ENCODE measurements around the gene PCDHGC3. TPM values are rescaled to one million over a fixed set of nuclear protein-coding genes. Genes with fewer than 3 reads are reported as not detected.
"Not testable (repeated sequence)": the region's sequence is repeated elsewhere in the genome, so short reads cannot be mapped to it uniquely, and the experiment has no call there.

PCDHGC3 gene
- total RNA-seq = 5.5 TPM
- 28.7 TPM for polyA plus RNA-seq
- long read RNA-seq, donor 1 = 0 reads
- long read RNA-seq, donor 2 = 0 reads
- long read RNA-seq, donor 3, full-length matches to known transcripts = 2 of 2 reads
- long read RNA-seq, donor 3, partial matches to known transcripts = 0 of 2 reads
- long read RNA-seq, donor 3, other reads (novel, unspliced or antisense) = 0 of 2 reads
- long read RNA-seq, donor 4, full-length matches to known transcripts = 3 of 3 reads
- long read RNA-seq, donor 4, partial matches to known transcripts = 0 of 3 reads
- long read RNA-seq, donor 4, other reads (novel, unspliced or antisense) = 0 of 3 reads
- long read RNA-seq, donor 5, full-length matches to known transcripts = 14 of 14 reads
- long read RNA-seq, donor 5, partial matches to known transcripts = 0 of 14 reads
- long read RNA-seq, donor 5, other reads (novel, unspliced or antisense) = 0 of 14 reads
- long read RNA-seq, donor 6, full-length matches to known transcripts = 1 of 18 reads
- long read RNA-seq, donor 6, partial matches to known transcripts = 17 of 18 reads
- long read RNA-seq, donor 6, other reads (novel, unspliced or antisense) = 0 of 18 reads
- long read RNA-seq, donor 7, full-length matches to known transcripts = 8 of 8 reads
- long read RNA-seq, donor 7, partial matches to known transcripts = 0 of 8 reads
- long read RNA-seq, donor 7, other reads (novel, unspliced or antisense) = 0 of 8 reads
- long read RNA-seq, donor 8, full-length matches to known transcripts = 5 of 5 reads
- long read RNA-seq, donor 8, partial matches to known transcripts = 0 of 5 reads
- long read RNA-seq, donor 8, other reads (novel, unspliced or antisense) = 0 of 5 reads
- long read RNA-seq, donor 9, full-length matches to known transcripts = 3 of 3 reads
- long read RNA-seq, donor 9, partial matches to known transcripts = 0 of 3 reads
- long read RNA-seq, donor 9, other reads (novel, unspliced or antisense) = 0 of 3 reads
- long read RNA-seq, donor 10, full-length matches to known transcripts = 5 of 5 reads
- long read RNA-seq, donor 10, partial matches to known transcripts = 0 of 5 reads
- long read RNA-seq, donor 10, other reads (novel, unspliced or antisense) = 0 of 5 reads

- H3K9me3 ChIP-seq (ENCODE audit: control insufficient read depth in 2 of 2, insufficient read depth in 1 of 2, low read length in 1 of 2) = peaks cover 0 to 11% of the 10 kb centered on the region in 2 donors
- 2% methylated on average over 28 of the region's 28 CpGs for WGBS
- peak in 2 of 9 donors; percentile 30 to 59 for DNase-seq (ENCODE audit: low read depth in 6 of 9, low spot score in 9 of 9)
- H3K27ac ChIP-seq (ENCODE audit: low read depth in 1 of 2, low read length in 1 of 2) = peak within 1 kb of the TSS; percentile 65 to 68
- H3K36me3 ChIP-seq (ENCODE audit: control insufficient read depth in 2 of 2, insufficient read depth in 2 of 2, low read length in 1 of 2) = no peaks in the 10 kb centered on the region
- H3K4me1 ChIP-seq (ENCODE audit: control insufficient read depth in 2 of 2, insufficient read depth in 2 of 2, low read length in 2 of 2) = peaks cover 2 to 3% of the 10 kb centered on the region in 2 donors
- peaks cover 28 to 64% of the 10 kb centered on the region in 2 donors for H3K27me3 ChIP-seq (ENCODE audit: control insufficient read depth in 2 of 2, insufficient read depth in 1 of 2, low read length in 1 of 2)
- peak within 1 kb of the TSS; percentile 43 for H3K4me3 ChIP-seq (ENCODE audit: low read length in 2 of 2)
Measured at GRCh38 chr5:141475625-141476131, at the start of gene PCDHGC3. Gene PCDHGC3, plus strand, starts transcription at chr5:141475966. Its CDS starts 151 bp downstream, at chr5:141476117.

GRCh38 chr5:141427783-141428426, 47.9 kb upstream of the PCDHGC3 start:
- no peak overlapping the region for H3K27ac ChIP-seq (ENCODE audit: low read depth in 1 of 2, low read length in 1 of 2)
- 67% methylated on average over 53 of the region's 53 CpGs for WGBS
- H3K9me3 ChIP-seq (ENCODE audit: control insufficient read depth in 2 of 2, insufficient read depth in 1 of 2, low read length in 1 of 2) = peaks cover 17 to 35% of the 10 kb centered on the region in 2 donors
- H3K27me3 ChIP-seq (ENCODE audit: control insufficient read depth in 2 of 2, insufficient read depth in 1 of 2, low read length in 1 of 2) = peaks cover 21 to 85% of the 10 kb centered on the region in 2 donors
- no peak overlapping the region for H3K4me3 ChIP-seq (ENCODE audit: low read length in 2 of 2)
- no peaks in the 10 kb centered on the region for H3K36me3 ChIP-seq (ENCODE audit: control insufficient read depth in 2 of 2, insufficient read depth in 2 of 2, low read length in 1 of 2)
- DNase-seq (ENCODE audit: low read depth in 6 of 9, low spot score in 9 of 9) = no peak
- H3K4me1 ChIP-seq (ENCODE audit: control insufficient read depth in 2 of 2, insufficient read depth in 2 of 2, low read length in 2 of 2) = no peaks in the 10 kb centered on the region

GRCh38 chr5:141430332-141431113, 45.2 kb upstream of the PCDHGC3 start, which contains the start of gene PCDHGA12:
Gene PCDHGA12, plus strand, starts transcription at chr5:141430507. Its CDS starts 253 bp downstream, at chr5:141430760.
- H3K27me3 ChIP-seq (ENCODE audit: control insufficient read depth in 2 of 2, insufficient read depth in 1 of 2, low read length in 1 of 2) = peaks cover 18 to 81% of the 10 kb centered on the region in 2 donors
- H3K27ac ChIP-seq (ENCODE audit: low read depth in 1 of 2, low read length in 1 of 2) = no peak within 1 kb of the TSS
- DNase-seq (ENCODE audit: low read depth in 6 of 9, low spot score in 9 of 9) = peak in 1 of 9 donors; percentile 49
- no peaks in the 10 kb centered on the region for H3K36me3 ChIP-seq (ENCODE audit: control insufficient read depth in 2 of 2, insufficient read depth in 2 of 2, low read length in 1 of 2)
- no peaks in the 10 kb centered on the region for H3K4me1 ChIP-seq (ENCODE audit: control insufficient read depth in 2 of 2, insufficient read depth in 2 of 2, low read length in 2 of 2)
- H3K4me3 ChIP-seq (ENCODE audit: low read length in 2 of 2) = peak within 1 kb of the TSS in 1 of 2 donors; percentile 14
- peaks cover 17 to 30% of the 10 kb centered on the region in 2 donors for H3K9me3 ChIP-seq (ENCODE audit: control insufficient read depth in 2 of 2, insufficient read depth in 1 of 2, low read length in 1 of 2)
- 16% methylated on average over 33 of the region's 33 CpGs for WGBS

- no peak for DNase-seq (ENCODE audit: low read depth in 6 of 9, low spot score in 9 of 9)
Measured at GRCh38 chr5:141431286-141431685, 44.5 kb upstream of the PCDHGC3 start.

GRCh38 chr5:141432308-141432707, 43.5 kb upstream of the PCDHGC3 start:
- H3K27ac ChIP-seq (ENCODE audit: low read depth in 1 of 2, low read length in 1 of 2); H3K4me3 ChIP-seq (ENCODE audit: low read length in 2 of 2); H3K36me3 ChIP-seq (ENCODE audit: control insufficient read depth in 2 of 2, insufficient read depth in 2 of 2, low read length in 1 of 2); DNase-seq (ENCODE audit: low read depth in 6 of 9, low spot score in 9 of 9); H3K4me1 ChIP-seq (ENCODE audit: control insufficient read depth in 2 of 2, insufficient read depth in 2 of 2, low read length in 2 of 2): not testable (repeated sequence)
- Histone ChIP-seq H3K27me3 (ENCODE audit: control insufficient read depth in 2 of 2, insufficient read depth in 1 of 2, low read length in 1 of 2) (peaks cover 17 to 63% of the 10 kb centered on the region in 2 donors), H3K9me3 (ENCODE audit: control insufficient read depth in 2 of 2, insufficient read depth in 1 of 2, low read length in 1 of 2) (peaks cover 17 to 29% of the 10 kb centered on the region in 2 donors)
- 47% methylated on average over 38 of the region's 38 CpGs for WGBS

More at GRCh38 chr5:141431286-141431685, 44.5 kb upstream of the PCDHGC3 start:
- peaks cover 17 to 30% of the 10 kb centered on the region in 2 donors for H3K9me3 ChIP-seq (ENCODE audit: control insufficient read depth in 2 of 2, insufficient read depth in 1 of 2, low read length in 1 of 2)
- no peak overlapping the region for H3K27ac ChIP-seq (ENCODE audit: low read depth in 1 of 2, low read length in 1 of 2)
- H3K27me3 ChIP-seq (ENCODE audit: control insufficient read depth in 2 of 2, insufficient read depth in 1 of 2, low read length in 1 of 2) = peaks cover 18 to 73% of the 10 kb centered on the region in 2 donors
- no peaks in the 10 kb centered on the region for H3K4me1 ChIP-seq (ENCODE audit: control insufficient read depth in 2 of 2, insufficient read depth in 2 of 2, low read length in 2 of 2)
- no peaks in the 10 kb centered on the region for H3K36me3 ChIP-seq (ENCODE audit: control insufficient read depth in 2 of 2, insufficient read depth in 2 of 2, low read length in 1 of 2)
- peak overlapping the region in 1 of 2 donors; percentile 14 for H3K4me3 ChIP-seq (ENCODE audit: low read length in 2 of 2)
- WGBS = 21% methylated on average over 37 of the region's 37 CpGs

- H3K9me3 ChIP-seq (ENCODE audit: control insufficient read depth in 2 of 2, insufficient read depth in 1 of 2, low read length in 1 of 2) = peaks cover 15 to 25% of the 10 kb centered on the region in 2 donors
Measured at GRCh38 chr5:141432726-141433125, 43.0 kb upstream of the PCDHGC3 start.

GRCh38 chr5:141434006-141434405, 41.8 kb upstream of the PCDHGC3 start:
- Histone ChIP-seq H3K9me3 (ENCODE audit: control insufficient read depth in 2 of 2, insufficient read depth in 1 of 2, low read length in 1 of 2) (peaks cover 14 to 21% of the 10 kb centered on the region in 2 donors), H3K27ac (ENCODE audit: low read depth in 1 of 2, low read length in 1 of 2) (no peak overlapping the region), H3K4me3 (ENCODE audit: low read length in 2 of 2) (no peak overlapping the region), H3K4me1 (ENCODE audit: control insufficient read depth in 2 of 2, insufficient read depth in 2 of 2, low read length in 2 of 2) (no peaks in the 10 kb centered on the region), H3K27me3 (ENCODE audit: control insufficient read depth in 2 of 2, insufficient read depth in 1 of 2, low read length in 1 of 2) (peaks cover 16 to 46% of the 10 kb centered on the region in 2 donors), H3K36me3 (ENCODE audit: control insufficient read depth in 2 of 2, insufficient read depth in 2 of 2, low read length in 1 of 2) (no peaks in the 10 kb centered on the region)
- WGBS = 88% methylated on average over 2 of the region's 2 CpGs
- DNase-seq (ENCODE audit: low read depth in 6 of 9, low spot score in 9 of 9) = no peak

More at GRCh38 chr5:141432726-141433125, 43.0 kb upstream of the PCDHGC3 start:
- H3K4me1 ChIP-seq (ENCODE audit: control insufficient read depth in 2 of 2, insufficient read depth in 2 of 2, low read length in 2 of 2); H3K27ac ChIP-seq (ENCODE audit: low read depth in 1 of 2, low read length in 1 of 2); H3K36me3 ChIP-seq (ENCODE audit: control insufficient read depth in 2 of 2, insufficient read depth in 2 of 2, low read length in 1 of 2); DNase-seq (ENCODE audit: low read depth in 6 of 9, low spot score in 9 of 9); H3K4me3 ChIP-seq (ENCODE audit: low read length in 2 of 2): not testable (repeated sequence)
- 39% methylated on average over 29 of the region's 29 CpGs for WGBS
- H3K27me3 ChIP-seq (ENCODE audit: control insufficient read depth in 2 of 2, insufficient read depth in 1 of 2, low read length in 1 of 2) = peaks cover 16 to 59% of the 10 kb centered on the region in 2 donors

All from thymus (tissue), 14 donors.